ENCODE measurements around the gene NIT1.

The NIT1 gene

DNA sequence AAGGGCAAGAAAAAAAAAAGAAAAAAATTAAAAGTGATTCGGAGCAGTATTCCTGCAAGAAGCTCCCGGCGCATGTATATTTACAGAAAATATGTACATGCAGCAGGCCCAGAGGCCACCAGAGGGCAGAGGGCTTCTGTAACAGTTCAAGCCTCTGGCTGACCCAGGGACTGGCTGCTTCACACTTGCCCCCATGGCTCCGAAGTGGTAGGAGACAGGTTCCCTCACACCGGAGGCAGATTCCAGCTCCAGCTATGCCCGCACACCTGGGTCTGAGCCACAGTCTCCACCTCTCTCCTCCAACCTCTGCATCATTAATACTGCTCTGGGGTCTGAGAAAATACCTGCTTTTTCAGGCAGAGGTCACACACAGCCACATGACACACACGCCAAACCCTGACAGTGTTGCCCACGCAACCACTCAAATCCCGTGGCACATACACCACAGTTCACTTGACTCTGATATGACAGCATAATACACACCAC is 46.0 kb upstream of the NIT1 start:
- DNase-seq (ENCODE audit: extremely low spot score) = peak; percentile 80
- ChIA-PET POLR2A (no interaction called here), CTCF (interaction anchor here (1.0 to 10.8 kb wide), 15 partner anchors 9 to 1574 kb away, joined by 3 to 137 read pairs (median 8); partner anchors contain the start of genes DEDD, KLHDC9, NECTIN4 and TSTD1)
- TF ChIP-seq, protein P1, sequence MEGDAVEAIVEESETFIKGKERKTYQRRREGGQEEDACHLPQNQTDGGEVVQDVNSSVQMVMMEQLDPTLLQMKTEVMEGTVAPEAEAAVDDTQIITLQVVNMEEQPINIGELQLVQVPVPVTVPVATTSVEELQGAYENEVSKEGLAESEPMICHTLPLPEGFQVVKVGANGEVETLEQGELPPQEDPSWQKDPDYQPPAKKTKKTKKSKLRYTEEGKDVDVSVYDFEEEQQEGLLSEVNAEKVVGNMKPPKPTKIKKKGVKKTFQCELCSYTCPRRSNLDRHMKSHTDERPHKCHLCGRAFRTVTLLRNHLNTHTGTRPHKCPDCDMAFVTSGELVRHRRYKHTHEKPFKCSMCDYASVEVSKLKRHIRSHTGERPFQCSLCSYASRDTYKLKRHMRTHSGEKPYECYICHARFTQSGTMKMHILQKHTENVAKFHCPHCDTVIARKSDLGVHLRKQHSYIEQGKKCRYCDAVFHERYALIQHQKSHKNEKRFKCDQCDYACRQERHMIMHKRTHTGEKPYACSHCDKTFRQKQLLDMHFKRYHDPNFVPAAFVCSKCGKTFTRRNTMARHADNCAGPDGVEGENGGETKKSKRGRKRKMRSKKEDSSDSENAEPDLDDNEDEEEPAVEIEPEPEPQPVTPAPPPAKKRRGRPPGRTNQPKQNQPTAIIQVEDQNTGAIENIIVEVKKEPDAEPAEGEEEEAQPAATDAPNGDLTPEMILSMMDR (IDR thresholded peaks at IDR 0.05; ENCODE audit: control extremely low read depth, extremely low read depth, low read depth, missing control alignments) = peak; percentile 82

DNA sequence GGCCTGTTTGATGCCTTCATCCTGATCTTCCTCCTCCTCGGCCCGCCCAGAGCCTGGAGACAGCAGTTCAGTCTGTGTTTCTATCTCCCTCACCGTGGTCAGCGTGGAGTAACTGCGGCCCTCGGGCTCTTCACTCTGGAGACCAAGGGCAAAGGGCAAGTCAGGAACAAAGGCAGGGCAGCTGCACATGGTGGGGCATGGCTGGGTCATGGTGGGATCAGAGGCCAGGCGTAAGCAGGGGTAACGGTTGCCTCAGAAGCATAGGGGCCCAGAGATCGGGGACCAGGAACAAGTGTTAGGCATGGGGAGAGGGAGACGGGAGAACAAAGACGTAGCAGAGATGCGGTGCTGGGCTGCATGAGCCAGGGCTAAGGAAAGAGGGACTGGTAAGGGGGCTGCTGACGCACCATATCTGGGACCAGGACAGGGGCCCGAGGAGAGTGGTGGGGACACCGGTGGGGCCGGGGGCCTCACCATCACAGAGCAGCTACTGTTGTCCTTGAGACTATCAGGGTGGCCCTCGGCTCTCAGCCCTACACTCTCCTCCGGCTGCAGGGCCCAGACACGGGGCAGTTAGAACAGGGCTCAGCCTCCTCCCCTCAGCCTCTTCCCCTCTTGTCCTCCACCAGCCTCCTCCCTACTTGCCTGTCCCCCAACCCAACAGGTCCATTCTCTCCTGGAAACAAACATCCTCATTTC is 45.0 kb upstream of the NIT1 start:
- ChIA-PET POLR2A (no interaction called here), CTCF (interaction anchor here (0.8 to 10.8 kb wide), 10 partner anchors 13 to 293 kb away, joined by 3 to 137 read pairs (median 24); partner anchors contain the start of genes DEDD, KLHDC9, NECTIN4 and TSTD1)
- no peak for DNase-seq (ENCODE audit: extremely low spot score)

DNA sequence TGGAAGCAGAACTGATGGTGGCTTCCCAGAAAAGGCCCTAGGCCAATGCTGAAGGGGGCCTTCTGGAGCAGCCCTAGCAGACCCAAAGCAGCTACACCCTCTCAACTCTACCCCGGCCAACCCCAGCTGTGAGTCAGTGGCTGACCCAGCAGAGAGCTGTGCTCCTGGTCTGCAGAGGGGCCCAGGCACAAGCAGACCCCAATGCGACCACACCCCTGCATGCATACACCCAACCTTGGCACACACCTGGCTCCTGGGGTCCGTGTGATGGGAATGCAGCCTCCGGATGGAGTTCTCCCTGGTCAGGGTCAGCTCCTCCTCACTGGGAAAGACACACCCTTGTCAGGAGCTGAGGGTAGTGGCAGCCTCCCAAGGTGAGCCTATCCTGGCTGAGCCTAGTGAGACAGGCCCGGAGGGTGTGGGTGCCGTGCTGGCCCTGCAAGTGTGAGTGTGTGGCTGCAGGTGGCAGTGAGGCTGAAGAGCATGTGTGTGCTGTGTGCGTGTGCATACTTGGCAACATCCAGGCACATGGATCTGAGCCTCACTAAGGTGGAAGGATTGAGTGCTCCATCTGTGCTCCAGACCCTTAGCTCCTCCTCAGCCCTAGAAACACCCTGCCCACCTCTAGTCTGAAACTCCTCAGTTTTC is 44.3 kb upstream of the NIT1 start:
- DNase-seq (ENCODE audit: extremely low spot score) = no peak
- CTCF ChIA-PET = interaction anchor here (0.8 to 10.8 kb wide), 6 partner anchors 13 to 294 kb away, joined by 3 to 137 read pairs (median 56); partner anchors contain the start of genes KLHDC9 and NECTIN4
- TF ChIP-seq, protein P1 (IDR thresholded peaks at IDR 0.05; ENCODE audit: control extremely low read depth, extremely low read depth, low read depth, missing control alignments) = no peak
- POLR2A ChIA-PET = no interaction called here

More for the DNA sequence above, 45.0 kb upstream of the NIT1 start:
- TF ChIP-seq, protein P1 (IDR thresholded peaks at IDR 0.05; ENCODE audit: control extremely low read depth, extremely low read depth, low read depth, missing control alignments) = no peak

DNA sequence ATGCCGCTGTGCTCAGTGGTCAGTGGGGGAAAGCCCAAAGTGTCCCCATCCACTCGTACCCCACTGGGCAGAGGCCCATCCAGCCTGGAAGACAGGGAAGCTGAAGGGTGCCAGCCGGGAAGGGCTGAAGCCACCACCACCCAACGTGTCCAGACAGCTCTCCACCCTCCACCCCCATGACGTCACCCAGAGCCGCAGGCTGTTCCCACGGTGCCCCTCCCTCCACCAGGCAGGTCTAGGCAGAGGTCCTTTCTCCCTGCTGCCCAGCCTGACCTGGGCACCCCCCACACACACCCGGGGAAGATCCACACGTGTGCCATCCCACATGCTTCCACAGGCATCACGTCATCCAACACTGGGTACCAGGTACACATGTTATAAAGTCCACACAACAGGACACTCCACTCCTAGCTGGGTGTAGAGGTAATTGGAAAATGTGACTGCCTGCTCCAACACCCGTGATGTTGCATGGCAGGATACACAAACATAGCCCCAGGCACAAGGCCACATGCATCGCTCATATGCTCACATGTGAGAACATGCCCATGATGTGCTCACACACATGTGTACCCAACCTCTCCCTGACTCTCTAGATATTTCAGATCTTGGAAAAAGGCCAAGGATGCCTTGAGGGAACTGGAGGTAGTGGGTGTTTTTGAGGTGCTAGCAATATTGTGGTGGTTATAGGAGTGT is 43.1 kb upstream of the NIT1 start:
- TF ChIP-seq, protein P1 (IDR thresholded peaks at IDR 0.05; ENCODE audit: control extremely low read depth, extremely low read depth, low read depth, missing control alignments) = no peak
- DNase-seq (ENCODE audit: extremely low spot score) = no peak
- ChIA-PET POLR2A (no interaction called here), CTCF (interaction anchor here (8.3 to 10.8 kb wide), 2 partner anchors 11 to 23 kb away, joined by 73 to 137 read pairs; partner anchors contain the start of genes KLHDC9 and NECTIN4)

DNA sequence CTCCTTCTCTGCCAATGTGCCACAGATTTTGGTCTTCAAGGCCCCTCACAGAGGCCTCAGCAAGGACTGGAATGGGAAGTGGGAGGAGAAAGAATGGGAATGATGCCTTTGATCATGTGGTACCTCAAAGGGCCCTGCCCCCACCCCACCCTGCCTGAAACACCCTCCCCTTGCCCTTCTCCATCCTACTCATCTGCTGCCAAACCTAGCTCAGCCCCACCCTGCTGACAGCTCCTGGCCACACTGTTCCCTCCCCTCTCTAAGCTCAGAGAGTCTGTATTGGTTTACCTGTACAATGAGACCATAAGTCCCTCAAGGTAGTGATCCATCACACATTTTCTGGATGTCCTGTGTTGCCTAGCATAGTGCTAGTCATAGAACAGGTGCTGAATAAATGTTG is 41.5 kb upstream of the NIT1 start:
- TF ChIP-seq, protein P1 (IDR thresholded peaks at IDR 0.05; ENCODE audit: control extremely low read depth, extremely low read depth, low read depth, missing control alignments) = no peak
- ChIA-PET CTCF (interaction anchor here (0.7 to 10.8 kb wide), 4 partner anchors 10 to 307 kb away, joined by 3 to 137 read pairs (median 38); partner anchors contain the start of genes KLHDC9 and NECTIN4), POLR2A (no interaction called here)
- DNase-seq (ENCODE audit: extremely low spot score) = no peak

DNA sequence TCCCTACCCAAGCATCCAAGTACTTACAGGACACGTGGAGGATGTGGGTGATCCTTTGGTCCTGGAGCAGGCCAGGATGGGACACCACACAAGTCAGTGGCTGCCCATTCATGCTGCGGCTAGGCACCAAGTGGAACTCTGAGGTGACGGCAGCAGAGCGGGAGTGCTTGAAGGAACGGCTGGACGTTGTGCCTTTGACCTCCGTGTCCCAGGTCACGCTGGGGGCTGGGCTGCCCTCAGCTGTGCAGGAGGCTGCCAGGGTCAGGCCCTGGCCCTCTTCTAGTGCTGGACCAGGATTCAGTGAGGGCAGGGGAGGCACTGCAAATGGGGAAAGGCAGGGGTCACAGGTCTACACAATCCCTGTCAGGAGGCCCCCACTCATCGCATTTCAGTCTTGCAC is 40.5 kb upstream of the NIT1 start:
- TF ChIP-seq, protein P1 (IDR thresholded peaks at IDR 0.05; ENCODE audit: control extremely low read depth, extremely low read depth, low read depth, missing control alignments) = no peak
- ChIA-PET CTCF (interaction anchor here (0.7 to 10.8 kb wide), 3 partner anchors 9 to 21 kb away, joined by 3 to 137 read pairs (median 73); partner anchors contain the start of genes KLHDC9 and NECTIN4), POLR2A (no interaction called here)
- DNase-seq (ENCODE audit: extremely low spot score) = no peak
